IPS-18c (cell line): Measurements from ENCODE around the gene CHST14.
A peak's percentile ranks its signal among the peaks of the same experiment; 100 is the strongest.

ENCODE experiments used
- H3K4me3 ChIP-seq: 2 replicates; pipeline ENCODE4 v1.7.0; 2013; ENCODE audit warnings: low read depth, mild to moderate bottlenecking, low read length, moderate library complexity; ENCODE audit not compliant: insufficient read depth
- H3K9me3 ChIP-seq: one replicate; pipeline ENCODE4 v1.6.1; 2013; ENCODE audit warnings: mild to moderate bottlenecking, low read length, moderate library complexity; ENCODE audit not compliant: control insufficient read depth, insufficient read depth

CHST14 gene

GRCh38 chr15:40500568-40501330, 30.0 kb downstream of the CHST14 start:
- Histone ChIP-seq H3K4me3 (no peak overlapping the region), H3K9me3 (no peaks in the 10 kb centered on the region)

- H3K9me3 ChIP-seq, result no peaks in the 10 kb centered on the region
- no peak overlapping the region for H3K4me3 ChIP-seq
Measured at GRCh38 chr15:40501487-40501886, 30.7 kb downstream of the CHST14 start.

DNA sequence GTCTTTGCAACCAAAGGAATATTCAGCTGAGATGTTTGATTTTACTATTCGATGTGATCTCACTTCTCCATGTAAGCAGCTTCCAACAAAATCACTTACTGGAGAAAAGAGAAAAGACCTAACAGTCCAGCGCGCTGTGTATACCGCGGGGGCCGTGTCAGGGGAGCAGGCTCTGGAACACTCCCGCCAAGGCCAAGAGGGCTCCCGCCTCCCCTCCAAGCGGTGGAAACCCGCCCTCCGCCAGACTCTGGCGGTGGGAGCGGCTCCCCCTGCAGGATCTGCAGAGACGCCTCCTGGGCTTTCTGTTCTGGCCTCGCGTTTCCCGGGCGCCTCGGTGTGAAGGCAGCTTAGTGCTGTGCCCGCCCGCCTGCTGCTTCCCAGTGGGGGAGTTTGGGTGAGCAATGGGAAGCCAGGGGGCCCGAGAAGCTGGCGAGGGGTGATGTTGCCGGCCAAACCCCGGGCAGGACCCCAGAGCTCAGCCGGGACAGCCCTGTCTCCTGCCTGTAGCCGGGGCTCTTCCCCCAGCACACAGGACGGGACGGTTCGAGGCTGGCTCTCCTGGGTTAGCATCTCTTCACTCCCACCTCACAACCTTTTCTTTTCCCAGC, 36.3 kb downstream of the CHST14 start:
- H3K9me3 ChIP-seq, result peaks cover 2% of the 10 kb centered on the region
- peak overlapping the region; percentile 44; the same call in 1 of the 2 replicates for H3K4me3 ChIP-seq

DNA sequence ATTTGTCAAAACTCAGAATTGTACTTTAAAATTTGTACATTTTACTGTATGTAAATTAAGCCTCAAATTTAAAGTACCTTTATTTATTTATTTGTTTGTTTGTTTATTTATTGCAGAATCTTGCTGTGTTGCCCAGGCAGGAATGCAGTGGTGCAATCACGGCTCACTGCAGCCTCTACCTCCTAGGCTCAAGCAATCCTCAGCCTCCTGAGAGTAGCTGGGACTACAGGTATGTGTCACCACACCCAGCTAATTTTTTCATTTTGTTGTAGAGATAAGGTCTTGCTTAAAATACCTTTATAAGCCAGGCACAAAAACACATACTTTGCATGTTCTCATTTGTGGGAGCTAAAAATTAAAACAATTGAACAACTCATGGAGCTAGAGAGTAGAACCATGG, 37.4 kb downstream of the CHST14 start:
- peaks cover 2% of the 10 kb centered on the region for H3K9me3 ChIP-seq
- H3K4me3 ChIP-seq, result no peak overlapping the region

DNA sequence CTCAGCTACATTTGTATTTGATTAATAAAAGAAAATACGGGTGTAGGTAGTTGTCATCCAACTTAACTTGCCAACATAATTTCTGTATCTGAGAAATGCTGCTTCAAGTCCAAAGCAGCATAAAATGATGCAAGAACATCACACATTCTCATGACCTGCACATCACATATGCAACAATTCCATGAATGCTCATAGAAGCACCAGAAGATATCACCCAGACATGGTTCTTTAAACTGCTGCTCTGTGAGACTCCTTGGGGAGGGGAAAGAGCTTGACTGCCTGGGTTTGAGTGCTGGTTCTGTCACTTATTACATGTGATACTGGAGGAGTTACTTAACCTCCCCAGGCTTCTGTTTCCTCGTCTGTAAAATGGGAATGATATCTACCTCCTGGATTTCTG, 39.4 kb downstream of the CHST14 start:
- H3K9me3 ChIP-seq, result peaks cover 2% of the 10 kb centered on the region
- H3K4me3 ChIP-seq, result no peak overlapping the region

- Histone ChIP-seq H3K4me3 (peak overlapping the region; percentile 55), H3K9me3 (peaks cover 2% of the 10 kb centered on the region)
Measured at GRCh38 chr15:40511093-40511471, 40.3 kb downstream of the CHST14 start.

- peaks cover 2% of the 10 kb centered on the region for H3K9me3 ChIP-seq
- H3K4me3 ChIP-seq, result peak overlapping the region; percentile 55
Measured at GRCh38 chr15:40511472-40512133, 40.8 kb downstream of the CHST14 start.

DNA sequence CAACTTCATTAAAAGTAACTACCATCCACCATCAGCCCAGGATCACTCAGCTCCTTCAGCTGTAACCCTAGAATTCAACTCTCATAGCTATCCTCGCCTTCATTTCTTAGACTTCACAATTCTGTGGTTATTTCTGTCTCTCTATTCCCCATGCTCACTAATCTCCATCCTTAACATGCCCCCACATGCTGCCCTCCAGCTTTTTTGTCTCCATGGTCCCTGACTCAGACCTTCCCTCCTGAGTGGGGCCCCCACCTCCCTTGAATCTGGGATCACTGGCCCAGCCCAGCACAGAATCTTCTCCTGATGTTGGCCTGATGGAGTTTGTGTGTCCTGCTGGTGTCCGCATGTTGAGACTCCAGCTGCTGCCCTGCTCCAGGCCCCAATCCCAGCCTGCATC, 41.7 kb downstream of the CHST14 start:
- Histone ChIP-seq H3K4me3 (no peak overlapping the region), H3K9me3 (peaks cover 2% of the 10 kb centered on the region)

GRCh38 chr15:40513609-40514008, 42.8 kb downstream of the CHST14 start:
- no peak overlapping the region for H3K4me3 ChIP-seq
- H3K9me3 ChIP-seq, result peaks cover 2% of the 10 kb centered on the region

DNA sequence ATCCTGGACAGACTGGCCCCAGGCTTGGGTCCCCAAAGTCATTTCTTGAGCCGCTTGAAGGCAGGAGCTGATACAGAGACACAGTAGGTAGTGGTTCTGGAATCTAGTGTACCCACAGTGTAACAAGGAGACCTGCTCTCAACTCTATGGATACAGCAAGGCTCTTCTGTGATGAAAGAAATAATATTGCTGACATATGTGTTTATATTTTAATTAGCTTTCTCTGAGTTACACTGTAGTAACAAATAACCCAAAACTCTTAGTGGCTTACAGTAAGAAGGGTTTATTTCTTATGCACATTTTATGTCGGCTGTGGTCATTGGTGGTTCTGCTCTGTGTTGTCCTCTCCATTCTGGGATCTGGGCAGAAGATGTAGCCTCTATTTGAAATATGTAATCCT, 45.5 kb downstream of the CHST14 start:
- no peak overlapping the region for H3K4me3 ChIP-seq
- peaks cover 2% of the 10 kb centered on the region for H3K9me3 ChIP-seq
